NCI-H2171 treated with DMSO at 0.1 percent for 48 hours (cell line): Measurements from ENCODE around the gene HINT1.
A peak's percentile ranks its signal among the peaks of the same experiment; 100 is the strongest.

ENCODE experiments used
- DNase-seq: peaks from one replicate; lab custom pipeline; 2025; lab: John Stamatoyannopoulos, UW

Gene HINT1

GRCh38 chr5:131109540-131110255, 55.4 kb downstream of the HINT1 start:
- DNase-seq, result peak; percentile 16
